Osteocyte (in vitro differentiated cells): Measurements from ENCODE around the gene PPP6R2. TPM values are rescaled to one million over a fixed set of nuclear protein-coding genes. Genes with fewer than 3 reads are reported as not detected.

Source experiments
- DNase-seq: peaks from one replicate; pipeline ENCODE4 v3.0.0; 2021; ENCODE audit warnings: mixed read lengths; ENCODE audit not compliant: unreplicated experiment; ENCODE audit errors: extremely low spot score
- H3K27ac Mint-ChIP-seq: one replicate; pipeline ENCODE4 v1.8.0; 2021; ENCODE audit warnings: mild to moderate bottlenecking, mixed read lengths; ENCODE audit not compliant: unreplicated experiment
- H3K27me3 Mint-ChIP-seq: one replicate; pipeline ENCODE4 v1.8.0; 2021; ENCODE audit warnings: mixed read lengths; ENCODE audit not compliant: unreplicated experiment
- H3K36me3 Mint-ChIP-seq: one replicate; pipeline ENCODE4 v1.8.0; 2021; ENCODE audit warnings: mixed read lengths; ENCODE audit not compliant: unreplicated experiment
- H3K4me1 Mint-ChIP-seq: one replicate; pipeline ENCODE4 v1.8.0; 2021; ENCODE audit warnings: mixed read lengths; ENCODE audit not compliant: unreplicated experiment
- H3K4me3 Mint-ChIP-seq: one replicate; pipeline ENCODE4 v1.8.0; 2021; ENCODE audit warnings: mild to moderate bottlenecking, moderate library complexity, mixed read lengths; ENCODE audit not compliant: unreplicated experiment
- H3K9me3 Mint-ChIP-seq: one replicate; pipeline ENCODE4 v1.8.0; 2021; ENCODE audit warnings: mixed read lengths; ENCODE audit not compliant: unreplicated experiment
- total RNA-seq: library from RNA; stranded (reverse); gene quantifications from 2 replicates; pipeline ENCODE4 v1.2.1, GENCODE V29; 2021
- TF ChIP-seq, protein P1 (sequence below): fragments of 200-600 bp; sonication (generic); IDR thresholded peaks from 2 replicates; pipeline ENCODE4 v1.5.0; 2021; ENCODE audit warnings: antibody characterized with exemption, mild to moderate bottlenecking, moderate library complexity

Gene PPP6R2
- total RNA-seq, 1 donor from 2014 or later: 62.6 TPM

DNA sequence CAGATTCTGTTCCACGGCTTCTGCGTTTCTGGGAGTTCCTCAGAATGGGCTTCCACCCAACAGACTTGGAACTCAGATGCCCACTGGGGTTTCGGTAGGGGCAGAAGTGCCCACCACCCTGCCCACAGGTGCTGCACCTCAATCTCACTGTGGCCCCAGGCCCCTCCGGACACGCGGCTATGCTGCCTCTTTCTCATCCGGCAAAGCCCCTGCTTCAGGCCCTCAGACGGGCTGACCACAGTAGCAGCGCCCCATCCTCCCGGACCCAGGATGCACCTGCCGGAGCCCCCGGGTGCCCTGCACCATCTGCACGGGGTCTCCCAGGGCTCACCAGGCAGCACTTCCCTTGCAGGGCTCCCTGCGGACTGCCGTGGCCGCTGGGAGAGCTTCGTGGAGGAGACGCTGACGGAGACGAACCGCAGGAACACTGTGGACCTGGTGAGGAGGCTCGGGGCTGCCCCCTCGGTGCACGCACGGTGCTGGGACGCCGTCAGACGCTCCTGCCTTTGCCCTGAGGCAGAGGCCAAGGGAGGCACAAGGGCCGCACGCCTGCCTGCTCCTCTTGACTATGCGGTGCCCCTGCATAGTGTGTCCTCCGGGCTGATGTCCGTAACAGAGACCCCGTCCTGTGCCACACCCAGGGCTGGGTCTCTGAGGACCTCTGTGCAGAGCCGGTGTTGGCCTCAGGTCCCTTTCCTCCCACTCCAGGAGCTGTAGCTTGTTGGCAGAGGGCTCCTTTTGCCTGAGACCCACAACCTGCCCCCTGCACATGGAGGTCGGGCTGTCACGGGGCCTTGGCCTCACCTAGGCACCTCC lies 93.1 kb downstream of the PPP6R2 start:
- no peak for DNase-seq

DNA sequence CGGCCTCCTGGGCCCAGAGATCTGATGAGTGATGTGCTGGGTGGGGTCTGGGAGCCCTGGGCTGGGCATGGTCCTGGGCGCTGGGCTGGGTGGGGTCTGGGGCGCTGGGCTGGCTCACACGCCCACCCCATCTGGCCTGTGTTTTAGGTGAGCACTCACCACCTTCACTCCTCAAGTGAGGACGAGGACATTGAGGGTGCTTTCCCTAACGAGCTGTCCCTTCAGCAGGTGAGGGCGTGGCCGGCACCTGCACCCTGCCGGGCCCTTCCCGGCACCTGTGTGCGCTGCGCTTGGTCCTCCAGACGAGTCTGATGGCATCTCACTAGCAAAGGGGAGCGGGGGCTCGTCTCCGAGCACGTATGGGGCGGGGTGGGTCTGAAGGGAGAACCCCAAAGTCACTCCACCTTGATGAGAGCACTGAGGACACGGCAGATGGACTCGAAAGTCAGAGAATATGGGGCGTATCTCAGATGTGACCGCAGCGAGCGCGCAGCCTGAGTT lies 93.8 kb downstream of the PPP6R2 start:
- no peak for DNase-seq
- H3K9me3 Mint-ChIP-seq: no peaks in the 10 kb centered on the region
- H3K4me3 Mint-ChIP-seq: no peak overlapping the region
- H3K27ac Mint-ChIP-seq: no peak overlapping the region
- H3K27me3 Mint-ChIP-seq: no peaks in the 10 kb centered on the region
- no peaks in the 10 kb centered on the region for H3K4me1 Mint-ChIP-seq
- H3K36me3 Mint-ChIP-seq: peaks cover 10% of the 10 kb centered on the region
- TF ChIP-seq, protein P1, sequence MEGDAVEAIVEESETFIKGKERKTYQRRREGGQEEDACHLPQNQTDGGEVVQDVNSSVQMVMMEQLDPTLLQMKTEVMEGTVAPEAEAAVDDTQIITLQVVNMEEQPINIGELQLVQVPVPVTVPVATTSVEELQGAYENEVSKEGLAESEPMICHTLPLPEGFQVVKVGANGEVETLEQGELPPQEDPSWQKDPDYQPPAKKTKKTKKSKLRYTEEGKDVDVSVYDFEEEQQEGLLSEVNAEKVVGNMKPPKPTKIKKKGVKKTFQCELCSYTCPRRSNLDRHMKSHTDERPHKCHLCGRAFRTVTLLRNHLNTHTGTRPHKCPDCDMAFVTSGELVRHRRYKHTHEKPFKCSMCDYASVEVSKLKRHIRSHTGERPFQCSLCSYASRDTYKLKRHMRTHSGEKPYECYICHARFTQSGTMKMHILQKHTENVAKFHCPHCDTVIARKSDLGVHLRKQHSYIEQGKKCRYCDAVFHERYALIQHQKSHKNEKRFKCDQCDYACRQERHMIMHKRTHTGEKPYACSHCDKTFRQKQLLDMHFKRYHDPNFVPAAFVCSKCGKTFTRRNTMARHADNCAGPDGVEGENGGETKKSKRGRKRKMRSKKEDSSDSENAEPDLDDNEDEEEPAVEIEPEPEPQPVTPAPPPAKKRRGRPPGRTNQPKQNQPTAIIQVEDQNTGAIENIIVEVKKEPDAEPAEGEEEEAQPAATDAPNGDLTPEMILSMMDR: no peak

More for the DNA sequence above, 93.1 kb downstream of the PPP6R2 start:
- H3K27me3 Mint-ChIP-seq: no peaks in the 10 kb centered on the region
- TF ChIP-seq, protein P1: no peak
- peaks cover 13% of the 10 kb centered on the region for H3K36me3 Mint-ChIP-seq
- H3K27ac Mint-ChIP-seq: no peak overlapping the region
- no peaks in the 10 kb centered on the region for H3K4me1 Mint-ChIP-seq
- H3K9me3 Mint-ChIP-seq: no peaks in the 10 kb centered on the region
- H3K4me3 Mint-ChIP-seq: no peak overlapping the region

DNA sequence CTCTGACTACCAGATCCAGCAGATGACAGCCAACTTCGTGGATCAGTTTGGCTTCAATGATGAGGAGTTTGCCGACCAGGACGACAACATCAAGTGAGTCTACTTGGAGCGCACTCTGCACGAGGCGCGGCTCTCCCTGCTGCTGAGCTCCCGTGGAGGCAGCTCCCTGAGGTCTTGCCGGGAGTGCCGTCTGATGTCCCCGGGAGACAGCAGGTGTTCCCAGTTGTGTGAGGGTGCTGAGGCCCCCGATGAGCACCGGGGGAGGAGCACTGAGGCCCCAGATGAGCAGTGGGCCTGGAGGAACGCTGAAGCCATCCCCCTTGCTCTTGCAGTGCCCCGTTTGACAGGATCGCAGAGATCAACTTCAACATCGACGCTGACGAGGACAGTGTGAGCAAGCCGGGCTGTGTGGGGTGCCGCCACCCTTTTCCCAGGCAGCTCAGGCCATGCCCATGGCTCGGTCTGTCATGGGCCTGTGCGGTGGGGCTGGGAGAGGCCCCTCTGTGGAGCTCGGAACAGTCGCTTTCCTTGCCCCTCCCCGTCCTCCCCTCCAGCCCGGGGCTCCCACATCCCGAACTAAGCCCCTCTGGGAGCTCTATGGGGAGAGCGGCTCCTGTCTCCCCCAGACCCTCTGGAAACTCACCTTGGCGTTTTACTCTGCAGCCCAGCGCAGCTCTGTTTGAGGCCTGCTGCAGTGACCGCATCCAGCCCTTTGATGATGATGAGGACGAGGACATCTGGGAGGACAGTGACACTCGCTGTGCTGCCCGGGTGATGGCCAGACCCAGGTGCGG lies 94.6 kb downstream of the PPP6R2 start:
- Mint-ChIP-seq H3K9me3 (no peaks in the 10 kb centered on the region), H3K4me1 (no peaks in the 10 kb centered on the region), H3K4me3 (no peak overlapping the region), H3K27ac (no peak overlapping the region), H3K36me3 (peaks cover 11% of the 10 kb centered on the region), H3K27me3 (no peaks in the 10 kb centered on the region)
- no peak for DNase-seq
- TF ChIP-seq, protein P1: no peak

DNA sequence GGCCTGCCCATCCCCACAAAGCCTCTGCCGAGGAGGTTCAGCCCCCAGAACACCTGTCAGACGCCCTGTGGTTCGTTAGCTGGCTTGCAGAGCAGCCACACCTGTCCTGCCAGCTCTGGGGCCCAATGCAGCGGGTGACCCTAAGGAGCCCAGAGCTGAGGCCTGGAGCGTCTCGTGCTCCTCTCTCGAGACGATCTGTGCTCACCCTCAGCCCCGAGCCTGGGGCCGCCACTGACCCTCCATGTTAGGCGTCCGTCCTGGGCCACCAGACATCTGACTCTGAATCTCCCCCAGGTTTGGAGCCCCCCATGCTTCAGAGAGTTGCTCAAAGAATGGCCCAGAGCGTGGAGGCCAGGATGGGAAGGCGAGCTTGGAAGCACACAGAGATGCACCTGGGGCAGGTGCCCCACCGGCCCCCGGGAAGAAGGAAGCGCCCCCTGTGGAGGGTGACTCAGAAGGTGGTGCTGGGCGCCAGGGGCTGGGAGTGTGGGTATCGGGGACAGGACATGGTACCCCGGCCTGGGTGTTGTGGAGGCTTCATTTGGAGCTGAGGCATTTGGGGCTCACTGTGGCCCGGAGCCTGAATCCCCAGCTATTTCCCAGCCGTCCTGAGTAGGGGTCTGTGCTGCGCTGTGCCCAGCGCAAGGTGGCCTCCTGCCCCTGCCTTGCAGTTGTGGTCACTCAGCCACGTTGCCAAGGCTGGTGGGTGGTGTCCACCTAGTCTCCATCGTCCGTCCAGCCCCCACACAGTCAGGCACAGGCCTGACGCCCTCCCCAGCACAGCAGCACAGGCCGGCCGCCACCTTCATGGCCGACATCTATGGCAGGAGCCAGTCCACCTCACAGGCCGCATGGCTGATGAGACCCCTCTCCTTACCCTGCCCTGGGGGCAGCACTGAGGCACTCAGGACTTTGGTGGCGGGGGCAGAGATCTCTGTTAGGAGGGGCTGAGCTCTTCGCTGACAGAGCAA lies 95.5 kb downstream of the PPP6R2 start:
- TF ChIP-seq, protein P1: no peak
- Mint-ChIP-seq H3K27me3 (no peaks in the 10 kb centered on the region), H3K4me3 (no peak overlapping the region), H3K27ac (no peak overlapping the region), H3K36me3 (peaks cover 11% of the 10 kb centered on the region), H3K9me3 (no peaks in the 10 kb centered on the region), H3K4me1 (peaks cover 3% of the 10 kb centered on the region)
- no peak for DNase-seq
